Activated effector memory CD4-positive, alpha-beta T cell treated with anti-CD3 and anti-CD28 coated beads, Interleukin-2, amount 50 U/mL, for 16 hours (primary cell): ENCODE measurements around the gene SYPL2.

Experiments
- DNase-seq: peaks from one replicate; pipeline ENCODE4 v3.0.0-alpha.2; 2020

Gene SYPL2

DNA sequence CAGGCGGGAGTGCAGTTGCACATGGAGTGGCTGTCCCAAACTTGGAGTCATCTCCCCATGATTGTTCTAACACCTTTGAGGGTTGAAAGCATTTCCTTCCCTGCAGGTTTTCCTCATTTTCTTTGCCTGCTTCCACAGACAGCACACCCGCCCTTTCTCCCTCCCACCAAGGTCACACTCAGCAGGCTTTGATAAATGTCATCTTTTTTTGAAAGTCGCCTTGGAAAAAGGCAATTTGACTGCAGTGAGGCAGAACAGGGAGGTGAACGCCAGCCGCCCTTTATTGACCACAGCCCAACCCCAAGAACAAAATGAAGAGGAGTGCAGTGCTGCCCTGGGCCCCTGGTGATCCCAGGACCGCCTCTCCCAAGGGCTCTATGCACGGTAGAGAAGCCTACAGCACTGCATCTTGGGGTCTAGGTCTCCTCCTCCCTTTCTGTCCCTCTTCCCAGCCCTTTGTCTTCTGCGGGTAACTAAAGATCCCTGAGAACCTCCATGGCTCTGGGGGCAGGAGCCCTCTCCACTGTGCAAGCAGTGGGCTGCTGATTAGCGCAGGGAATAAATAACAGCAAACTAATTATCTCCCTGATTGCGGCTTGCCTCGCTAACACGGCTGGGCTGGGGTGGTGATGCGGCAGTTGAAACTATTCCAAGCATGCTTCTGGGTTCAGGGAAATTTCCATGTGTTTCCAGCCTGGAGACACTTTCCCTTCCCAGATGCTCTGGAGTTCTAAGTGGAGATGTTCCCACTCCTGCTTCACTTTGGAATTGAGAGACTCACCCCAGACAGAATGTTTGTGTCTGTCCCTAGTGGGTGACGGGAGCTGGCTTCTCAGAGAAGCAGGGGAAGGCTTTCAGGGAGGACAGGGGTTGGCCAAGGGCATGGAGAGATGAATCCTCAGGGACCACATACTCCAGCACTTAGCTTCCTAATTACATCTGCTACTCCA, 54.9 kb downstream of the SYPL2 start:
- DNase-seq: no peak

DNA sequence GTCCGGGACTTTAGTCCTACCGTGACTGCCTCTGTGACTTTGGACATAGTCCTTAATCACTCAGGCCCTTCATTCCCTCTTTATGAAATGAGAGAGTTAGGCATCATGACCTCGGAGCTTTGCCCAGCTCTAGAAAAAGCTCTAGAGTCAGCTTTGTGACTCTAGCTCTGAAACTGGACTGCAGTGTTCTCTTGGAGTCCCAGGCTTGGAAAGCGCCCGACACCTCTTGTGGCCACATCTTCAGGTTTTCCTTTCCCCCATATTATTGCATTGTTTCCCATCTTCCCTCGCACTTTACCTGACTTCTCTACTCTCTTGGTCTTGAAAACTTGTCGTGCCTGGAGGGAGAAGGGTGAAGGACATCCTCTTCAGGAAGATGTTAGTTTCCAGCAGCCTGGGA, 55.7 kb downstream of the SYPL2 start:
- DNase-seq: no peak

DNA sequence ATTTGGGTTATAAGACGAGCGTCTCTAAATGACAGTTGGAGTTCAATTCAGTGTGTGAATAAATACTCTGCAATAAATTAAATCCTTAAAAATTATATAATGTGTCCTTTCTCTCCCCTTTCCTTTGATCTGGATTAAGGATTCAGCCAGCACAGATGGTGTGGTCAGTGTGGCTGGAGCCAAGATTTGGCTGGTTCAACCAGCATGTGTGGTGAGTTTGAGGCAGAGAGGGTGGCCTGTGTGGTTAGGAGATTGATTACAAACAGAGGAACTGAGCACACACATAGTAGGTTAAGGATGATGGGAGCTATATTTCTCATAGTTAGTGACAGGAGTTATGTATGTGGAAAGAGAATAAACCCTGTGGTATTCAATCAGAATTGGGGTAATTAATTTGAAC, 57.4 kb downstream of the SYPL2 start:
- no peak for DNase-seq

DNA sequence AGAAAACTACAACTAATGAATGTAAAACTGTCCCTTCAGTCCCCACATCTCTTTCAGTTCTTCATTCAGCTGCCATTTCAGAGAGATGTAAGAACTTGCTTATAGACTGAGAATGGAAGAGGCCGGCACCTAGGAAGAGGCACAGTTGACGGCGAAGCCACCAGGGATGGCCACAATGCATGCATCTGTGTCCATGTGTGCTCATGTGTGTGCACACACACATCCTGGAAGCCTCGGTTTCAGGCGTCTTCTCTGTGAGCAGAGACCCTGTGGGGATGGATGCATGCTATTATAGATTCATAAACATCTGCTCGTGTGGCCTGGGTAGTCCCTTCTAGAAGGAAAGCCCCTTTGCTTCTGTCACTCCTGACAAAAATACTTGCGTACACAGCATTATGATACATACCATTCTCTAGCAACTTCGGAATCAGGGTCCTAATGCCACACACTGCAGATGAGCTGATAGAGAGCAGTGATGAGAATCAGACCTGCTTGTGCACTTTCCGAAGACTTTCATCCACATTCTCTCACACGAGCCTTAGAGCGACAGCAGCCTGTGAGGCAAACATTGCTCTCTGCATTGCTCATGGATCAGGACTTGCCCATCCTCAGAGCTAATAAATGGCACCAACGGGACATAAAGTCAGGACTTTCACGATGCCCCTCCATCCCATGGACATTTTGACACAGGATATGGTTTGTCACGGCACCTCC, 60.9 kb downstream of the SYPL2 start:
- DNase-seq: no peak

DNA sequence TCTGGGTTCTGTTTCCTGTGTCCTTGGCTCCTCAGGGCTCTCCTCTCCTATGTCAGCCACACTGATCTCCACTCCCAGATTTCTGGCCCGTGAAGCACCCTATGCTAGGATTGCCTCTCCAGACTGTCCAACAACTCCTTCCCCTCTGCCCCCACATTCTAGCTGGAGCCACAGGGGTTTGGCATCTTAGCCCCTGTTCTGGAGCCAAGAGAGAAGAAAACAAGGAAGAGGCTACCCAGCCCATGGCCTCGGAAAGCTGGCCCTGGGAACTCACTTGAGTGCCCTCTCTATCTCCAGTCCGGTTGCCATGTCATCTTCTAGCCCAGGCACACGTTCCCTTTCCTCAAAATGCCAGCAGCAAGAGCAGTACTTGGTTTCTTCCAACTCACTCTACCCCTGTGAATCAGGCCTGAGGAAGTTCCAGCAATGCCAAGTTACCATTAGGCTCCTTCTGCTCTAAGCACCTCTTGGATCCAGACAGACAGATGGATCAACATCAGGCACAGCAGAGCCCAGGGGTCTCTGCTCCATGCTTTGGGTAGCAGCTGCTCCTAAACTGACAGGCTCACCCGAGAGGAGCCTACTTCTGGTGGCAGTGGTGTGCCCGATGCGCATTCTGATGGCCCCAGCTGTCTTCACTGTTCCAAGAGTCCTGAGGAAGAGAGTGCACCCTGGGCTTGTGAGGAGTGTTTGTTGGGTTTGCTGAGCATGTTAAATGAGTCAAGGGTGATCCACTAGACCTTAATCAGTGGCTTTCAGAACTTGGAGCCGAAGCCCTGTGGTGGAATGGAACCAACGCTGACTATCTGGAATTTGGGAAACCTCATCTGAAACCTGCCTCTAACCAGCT, 61.7 kb downstream of the SYPL2 start:
- no peak for DNase-seq

DNA sequence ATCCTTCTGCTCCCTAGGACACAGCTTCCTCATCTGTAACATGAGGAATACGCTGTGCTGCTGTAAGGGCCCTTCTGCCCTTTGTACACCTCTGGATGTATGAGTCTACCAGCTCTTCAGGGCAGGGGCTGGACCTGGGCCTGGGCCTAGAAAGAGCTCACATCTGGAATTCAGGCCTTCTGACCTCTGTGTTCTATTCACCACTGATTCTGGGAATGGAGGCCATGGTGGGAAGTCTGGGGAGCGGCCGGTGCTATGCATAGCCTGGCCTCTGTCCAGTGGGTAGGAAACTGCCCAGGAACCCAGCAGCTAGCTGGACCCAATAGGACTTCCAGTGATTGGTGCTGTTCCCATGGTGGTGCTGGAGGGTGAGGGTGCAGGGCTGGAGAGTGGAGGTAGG, 62.4 kb downstream of the SYPL2 start:
- DNase-seq: no peak

DNA sequence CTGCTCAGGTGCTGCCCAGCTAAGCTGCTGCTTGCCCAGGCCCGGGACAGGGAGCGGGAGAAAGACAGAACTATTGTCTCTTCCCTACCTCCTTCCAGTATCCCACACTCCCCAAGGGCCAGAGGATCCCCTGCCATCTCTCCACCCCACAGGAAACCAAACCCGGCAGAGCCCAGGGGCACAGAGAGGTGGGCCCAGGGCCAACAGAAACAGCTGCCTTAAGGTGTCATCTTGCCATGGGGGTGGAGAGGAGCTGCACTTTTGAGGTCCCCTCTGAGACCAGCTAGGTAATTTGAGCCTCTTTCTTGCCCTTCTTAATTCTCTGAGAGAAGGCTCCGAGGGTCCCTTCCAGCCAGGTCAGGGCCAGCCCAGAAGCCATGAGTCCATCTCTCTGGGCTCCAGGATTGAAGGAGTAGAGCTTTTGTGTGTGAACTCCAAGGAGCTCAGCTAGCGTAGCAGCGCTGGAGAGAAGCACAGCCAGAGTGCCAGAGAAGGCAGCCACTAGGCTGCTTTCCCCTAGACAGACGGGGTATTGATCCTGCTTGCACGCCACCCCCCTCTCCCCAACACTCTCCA, 63.6 kb downstream of the SYPL2 start:
- DNase-seq: no peak

DNA sequence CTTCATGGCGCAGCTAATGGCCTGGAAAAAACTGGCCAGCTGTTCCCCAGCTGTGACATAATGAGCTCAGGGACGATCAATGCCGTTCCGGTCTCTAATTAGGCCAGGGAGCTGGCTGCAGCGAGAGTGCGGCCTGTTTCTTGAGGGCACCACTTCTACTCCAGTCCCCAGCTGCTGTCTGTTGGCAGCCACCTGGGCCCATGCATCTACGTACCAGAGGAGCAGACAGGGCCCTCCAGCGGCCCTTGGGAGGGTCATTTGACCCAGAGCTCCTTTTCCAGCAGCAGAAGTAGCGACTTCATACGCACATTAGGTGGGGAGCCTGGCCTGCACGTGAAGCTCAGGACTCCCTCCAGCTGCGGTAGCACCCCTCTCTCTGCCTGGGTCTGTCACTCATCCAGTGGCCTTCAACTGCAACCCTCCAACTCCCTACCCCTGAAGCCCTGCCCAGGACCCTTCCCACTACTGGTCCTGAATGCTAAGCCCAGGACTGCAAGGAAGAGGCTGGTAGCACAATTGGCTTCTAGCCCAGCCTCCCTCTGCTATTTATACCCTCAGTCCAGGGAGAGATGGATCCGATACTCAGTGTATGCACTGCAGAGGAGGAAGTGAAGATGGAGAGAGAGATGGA, 64.2 kb downstream of the SYPL2 start:
- no peak for DNase-seq

DNA sequence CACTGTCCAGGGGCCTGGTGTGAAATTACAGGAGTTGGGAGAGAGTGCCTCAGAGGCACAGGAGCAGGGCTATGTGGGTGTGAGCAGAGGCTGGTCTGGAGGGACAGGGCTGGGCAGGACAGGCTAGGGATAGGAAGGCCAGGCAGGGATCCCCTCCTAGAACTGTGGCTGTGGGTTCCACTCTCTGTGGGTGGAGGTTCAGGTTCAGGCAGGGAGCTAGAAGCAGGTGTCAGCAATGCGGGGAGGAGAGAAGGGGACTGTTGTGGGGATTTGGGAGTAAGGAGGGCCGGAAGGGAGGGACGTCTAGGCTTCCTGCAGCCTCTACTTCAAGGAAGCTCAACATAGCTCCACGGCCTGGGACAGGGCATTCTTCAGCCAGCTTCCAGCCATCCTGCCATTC, 65.0 kb downstream of the SYPL2 start:
- DNase-seq: no peak
